ENCODE measurements around the gene EPS15.

Gene EPS15

GRCh38 chr1:51365774-51366173, 153.3 kb downstream of the EPS15 start:
- Histone ChIP-seq H3K36me3 (peaks cover 3% of the 10 kb centered on the region), H3K27me3 (ENCODE audit: insufficient read depth, low read depth, severe bottlenecking) (no peaks in the 10 kb centered on the region), H3K27ac (no peak overlapping the region), H3K4me3 (ENCODE audit: low read depth, low read length) (no peak overlapping the region), H3K9me3 (ENCODE audit: severe bottlenecking) (no peaks in the 10 kb centered on the region)
- no peak for TF ChIP-seq CTCF (IDR thresholded peaks at IDR 0.05; ENCODE audit: low read depth, low read length)
- DNase-seq: no peak

GRCh38 chr1:51359879-51360278, 159.2 kb downstream of the EPS15 start:
- TF ChIP-seq CTCF (IDR thresholded peaks at IDR 0.05; ENCODE audit: low read depth, low read length): no peak
- no peaks in the 10 kb centered on the region for H3K27me3 ChIP-seq (ENCODE audit: insufficient read depth, low read depth, severe bottlenecking)
- DNase-seq: no peak
- no peak overlapping the region for H3K27ac ChIP-seq
- no peak overlapping the region for H3K4me3 ChIP-seq (ENCODE audit: low read depth, low read length)
- peaks cover 6% of the 10 kb centered on the region for H3K36me3 ChIP-seq
- H3K9me3 ChIP-seq (ENCODE audit: severe bottlenecking): no peaks in the 10 kb centered on the region

GRCh38 chr1:51355382-51355781, 163.7 kb downstream of the EPS15 start:
- TF ChIP-seq CTCF (IDR thresholded peaks at IDR 0.05; ENCODE audit: low read depth, low read length): no peak
- no peak for DNase-seq
- no peaks in the 10 kb centered on the region for H3K9me3 ChIP-seq (ENCODE audit: severe bottlenecking)
- no peak overlapping the region for H3K27ac ChIP-seq
- peaks cover 3% of the 10 kb centered on the region; the same call in 1 of the 2 replicates for H3K36me3 ChIP-seq
- H3K27me3 ChIP-seq (ENCODE audit: insufficient read depth, low read depth, severe bottlenecking): no peaks in the 10 kb centered on the region
- H3K4me3 ChIP-seq (ENCODE audit: low read depth, low read length): no peak overlapping the region

GRCh38 chr1:51354416-51354815, 164.7 kb downstream of the EPS15 start:
- H3K36me3 ChIP-seq: no peaks in the 10 kb centered on the region; the same call in 1 of the 2 replicates

GRCh38 chr1:51351907-51352306, 167.2 kb downstream of the EPS15 start:
- TF ChIP-seq CTCF (IDR thresholded peaks at IDR 0.05; ENCODE audit: low read depth, low read length): no peak
- DNase-seq: no peak
- H3K9me3 ChIP-seq (ENCODE audit: severe bottlenecking): no peaks in the 10 kb centered on the region
- H3K27me3 ChIP-seq (ENCODE audit: insufficient read depth, low read depth, severe bottlenecking): no peaks in the 10 kb centered on the region
- no peak overlapping the region for H3K4me3 ChIP-seq (ENCODE audit: low read depth, low read length)
- no peaks in the 10 kb centered on the region; the same call in 1 of the 2 replicates for H3K36me3 ChIP-seq
- no peak overlapping the region for H3K27ac ChIP-seq

More at GRCh38 chr1:51354416-51354815, 164.7 kb downstream of the EPS15 start:
- Histone ChIP-seq H3K9me3 (ENCODE audit: severe bottlenecking) (no peaks in the 10 kb centered on the region), H3K27ac (no peak overlapping the region), H3K27me3 (ENCODE audit: insufficient read depth, low read depth, severe bottlenecking) (no peaks in the 10 kb centered on the region), H3K4me3 (ENCODE audit: low read depth, low read length) (no peak overlapping the region)
- no peak for DNase-seq
- TF ChIP-seq CTCF (IDR thresholded peaks at IDR 0.05; ENCODE audit: low read depth, low read length): no peak

GRCh38 chr1:51349862-51350261, 169.2 kb downstream of the EPS15 start:
- no peak for DNase-seq
- H3K4me3 ChIP-seq (ENCODE audit: low read depth, low read length): no peak overlapping the region
- no peak for TF ChIP-seq CTCF (IDR thresholded peaks at IDR 0.05; ENCODE audit: low read depth, low read length)
- H3K36me3 ChIP-seq: no peaks in the 10 kb centered on the region; the same call in 1 of the 2 replicates
- no peak overlapping the region for H3K27ac ChIP-seq
- H3K9me3 ChIP-seq (ENCODE audit: severe bottlenecking): no peaks in the 10 kb centered on the region
- H3K27me3 ChIP-seq (ENCODE audit: insufficient read depth, low read depth, severe bottlenecking): no peaks in the 10 kb centered on the region

Measured in WERI-Rb-1 (cell line).